Measurements from ENCODE around the gene EPHA6. TPM values are rescaled to one million over a fixed set of nuclear protein-coding genes. Genes with fewer than 3 reads are reported as not detected.
"Not testable (repeated sequence)": the region's sequence is repeated elsewhere in the genome, so short reads cannot be mapped to it uniquely, and the experiment has no call there.

Gene EPHA6
- total and polyA plus RNA-seq, 7 donors: 0.58 to 53.5 (median 45.4) TPM; not detected in 2

- intact Hi-C loops (cut with DNase I): no loop called here
- no peak overlapping the region for H3K27ac ChIP-seq
- H3K4me3 ChIP-seq: no peak overlapping the region
- H3K36me3 ChIP-seq: no peaks in the 10 kb centered on the region
- no peaks in the 10 kb centered on the region for H3K9me3 ChIP-seq
- H3K4me1 ChIP-seq: peaks cover 0 to 26% (median 14%) of the 10 kb centered on the region in 4 donors
- no peak for DNase-seq
- 55 to 73% methylated on average over 2 of the region's 2 CpGs for WGBS, 2 donors
- TF ChIP-seq POLR2A (IDR thresholded peaks at IDR 0.05) (no peak), POLR2AphosphoS5 (IDR thresholded peaks at IDR 0.05) (no peak), CTCF (IDR thresholded peaks at IDR 0.05) (no peak), EP300 (IDR thresholded peaks at IDR 0.05) (no peak)
- H3K27me3 ChIP-seq: no peaks in the 10 kb centered on the region
Observed at GRCh38 chr3:96970211-96970610, 155.8 kb downstream of the EPHA6 start.

- intact Hi-C loops (cut with DNase I): no loop called here
Observed at GRCh38 chr3:96977671-96978070, 163.3 kb downstream of the EPHA6 start.

GRCh38 chr3:96983716-96984115 lies 169.3 kb downstream of the EPHA6 start:
- H3K27me3 ChIP-seq; intact Hi-C loops (cut with DNase I); H3K4me3 ChIP-seq; H3K4me1 ChIP-seq; H3K9me3 ChIP-seq; H3K27ac ChIP-seq; DNase-seq; H3K36me3 ChIP-seq: not testable (repeated sequence)
- WGBS, 2 donors: 94 to 95% methylated on average over 7 of the region's 7 CpGs

More at GRCh38 chr3:96977671-96978070, 163.3 kb downstream of the EPHA6 start:
- Histone ChIP-seq H3K4me1 (no peaks in the 10 kb centered on the region), H3K27me3 (no peaks in the 10 kb centered on the region), H3K9me3 (no peaks in the 10 kb centered on the region), H3K27ac (no peak overlapping the region), H3K4me3 (no peak overlapping the region), H3K36me3 (no peaks in the 10 kb centered on the region)
- TF ChIP-seq POLR2A (IDR thresholded peaks at IDR 0.05) (no peak), CTCF (IDR thresholded peaks at IDR 0.05) (no peak), POLR2AphosphoS5 (IDR thresholded peaks at IDR 0.05) (no peak), EP300 (IDR thresholded peaks at IDR 0.05) (no peak)
- DNase-seq: no peak

- intact Hi-C loops (cut with DNase I): no loop called here
- TF ChIP-seq EP300 (IDR thresholded peaks at IDR 0.05) (no peak), POLR2A (IDR thresholded peaks at IDR 0.05) (no peak), POLR2AphosphoS5 (IDR thresholded peaks at IDR 0.05) (no peak), CTCF (IDR thresholded peaks at IDR 0.05) (no peak)
Observed at GRCh38 chr3:96986241-96986640, 171.8 kb downstream of the EPHA6 start.

GRCh38 chr3:96991231-96991630 lies 176.8 kb downstream of the EPHA6 start:
- Histone ChIP-seq H3K27me3 (no peaks in the 10 kb centered on the region), H3K9me3 (no peaks in the 10 kb centered on the region), H3K4me3 (no peak overlapping the region), H3K27ac (peak overlapping the region in 3 of 4 donors; percentile 26 to 60 (median 59)), H3K4me1 (peaks cover 0 to 40% (median 26%) of the 10 kb centered on the region in 4 donors), H3K36me3 (no peaks in the 10 kb centered on the region)
- intact Hi-C loops (cut with DNase I): no loop called here
- WGBS, 2 donors: 54 to 57% methylated on average over 2 of the region's 2 CpGs
- no peak for TF ChIP-seq EP300 (IDR thresholded peaks at IDR 0.05)
- no peak for TF ChIP-seq POLR2AphosphoS5 (IDR thresholded peaks at IDR 0.05)
- TF ChIP-seq CTCF (IDR thresholded peaks at IDR 0.05): no peak
- TF ChIP-seq POLR2A (IDR thresholded peaks at IDR 0.05): no peak
- no peak for DNase-seq

More at GRCh38 chr3:96986241-96986640, 171.8 kb downstream of the EPHA6 start:
- Histone ChIP-seq H3K36me3 (no peaks in the 10 kb centered on the region), H3K9me3 (peaks cover 0 to 4% (median 0%) of the 10 kb centered on the region in 4 donors), H3K27me3 (no peaks in the 10 kb centered on the region), H3K4me1 (peaks cover 0 to 6% (median 2%) of the 10 kb centered on the region in 4 donors), H3K27ac (no peak overlapping the region), H3K4me3 (no peak overlapping the region)
- 78 to 94% methylated on average over 1 of the region's 1 CpG for WGBS, 2 donors
- no peak for DNase-seq
